GM19099 (cell line): ENCODE results near the gene OR11G2.

Experiments
- POLR2A ChIP-seq: IDR thresholded peaks from 3 replicates; pipeline ENCODE4 v1.6.1; 2011; ENCODE audit warnings: low read depth; ENCODE audit not compliant: insufficient read length; ENCODE audit errors: extremely low read depth

The OR11G2 gene, protein sequence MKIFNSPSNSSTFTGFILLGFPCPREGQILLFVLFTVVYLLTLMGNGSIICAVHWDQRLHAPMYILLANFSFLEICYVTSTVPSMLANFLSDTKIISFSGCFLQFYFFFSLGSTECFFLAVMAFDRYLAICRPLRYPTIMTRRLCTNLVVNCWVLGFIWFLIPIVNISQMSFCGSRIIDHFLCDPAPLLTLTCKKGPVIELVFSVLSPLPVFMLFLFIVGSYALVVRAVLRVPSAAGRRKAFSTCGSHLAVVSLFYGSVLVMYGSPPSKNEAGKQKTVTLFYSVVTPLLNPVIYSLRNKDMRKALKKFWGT

DNA sequence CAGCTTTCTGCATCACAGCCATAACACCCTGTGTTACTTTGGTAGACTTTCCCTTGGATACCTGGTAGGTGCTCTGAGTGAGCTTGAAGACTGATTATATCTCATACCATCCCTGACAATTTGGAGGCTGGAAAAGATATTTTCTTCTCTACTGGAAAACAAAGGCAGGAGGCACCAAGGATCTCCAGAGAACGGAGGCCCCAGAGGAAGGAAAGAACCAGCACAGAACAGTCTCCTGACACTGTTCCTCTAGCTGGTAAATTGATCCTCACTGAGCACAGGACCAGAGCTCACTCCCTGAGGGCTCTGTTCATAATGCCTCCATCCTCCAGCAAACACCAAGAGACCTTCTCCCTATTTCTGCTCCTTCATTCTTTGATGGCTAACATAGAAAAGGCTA is at the start of gene OR11G2:
TSS of gene OR11G2 (plus strand) at position 301 of the 400 bp plus-strand sequence. CDS start 6,542 bp downstream, outside the sequence.
- no peak for TF ChIP-seq POLR2A

DNA sequence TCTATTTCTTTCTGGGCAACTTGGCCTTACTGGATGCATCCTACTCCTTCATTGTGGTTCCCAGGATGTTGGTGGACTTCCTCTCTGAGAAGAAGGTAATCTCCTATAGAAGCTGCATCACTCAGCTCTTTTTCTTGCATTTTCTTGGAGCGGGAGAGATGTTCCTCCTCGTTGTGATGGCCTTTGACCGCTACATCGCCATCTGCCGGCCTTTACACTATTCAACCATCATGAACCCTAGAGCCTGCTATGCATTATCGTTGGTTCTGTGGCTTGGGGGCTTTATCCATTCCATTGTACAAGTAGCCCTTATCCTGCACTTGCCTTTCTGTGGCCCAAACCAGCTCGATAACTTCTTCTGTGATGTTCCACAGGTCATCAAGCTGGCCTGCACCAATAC is 46.8 kb upstream of the OR11G2 start:
- no peak for TF ChIP-seq POLR2A

DNA sequence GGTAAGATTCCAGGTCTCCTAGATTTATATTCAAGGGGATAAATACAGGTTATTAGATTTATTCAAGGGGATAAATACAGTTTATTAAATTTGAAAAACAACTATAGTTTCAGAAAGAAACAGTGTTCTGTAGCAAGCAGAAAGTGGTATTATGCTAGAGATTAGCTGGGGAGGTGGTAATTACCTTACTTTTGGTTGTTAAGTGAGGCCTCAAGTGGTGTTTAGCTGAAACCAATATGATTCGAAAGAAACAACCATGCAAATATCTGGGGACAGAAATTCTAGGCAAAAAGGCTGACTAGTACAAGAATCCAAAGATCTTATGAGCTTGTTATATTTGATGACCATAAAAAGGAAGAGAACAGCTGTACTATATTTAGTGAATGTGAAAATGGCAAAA is 45.9 kb upstream of the OR11G2 start:
- TF ChIP-seq POLR2A = no peak

DNA sequence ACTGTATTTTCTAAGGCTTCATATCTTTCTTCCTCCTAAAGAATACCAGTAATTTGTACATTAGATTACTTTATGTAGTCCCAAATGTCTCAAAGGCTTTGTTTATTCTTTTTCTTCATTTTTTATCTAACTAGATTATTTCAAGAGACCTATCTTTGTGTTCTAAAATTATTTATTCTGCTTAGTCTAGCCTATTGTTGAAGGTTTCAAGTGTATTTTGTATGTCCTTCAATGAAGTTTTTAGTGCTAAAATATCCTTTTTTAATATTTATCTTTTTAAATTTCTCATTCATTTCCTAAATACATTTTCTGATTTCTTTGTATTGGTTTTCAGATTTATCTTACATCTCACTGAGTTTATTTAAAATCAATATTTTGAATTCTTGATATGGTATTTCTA is 26.2 kb upstream of the OR11G2 start:
- TF ChIP-seq POLR2A = no peak

DNA sequence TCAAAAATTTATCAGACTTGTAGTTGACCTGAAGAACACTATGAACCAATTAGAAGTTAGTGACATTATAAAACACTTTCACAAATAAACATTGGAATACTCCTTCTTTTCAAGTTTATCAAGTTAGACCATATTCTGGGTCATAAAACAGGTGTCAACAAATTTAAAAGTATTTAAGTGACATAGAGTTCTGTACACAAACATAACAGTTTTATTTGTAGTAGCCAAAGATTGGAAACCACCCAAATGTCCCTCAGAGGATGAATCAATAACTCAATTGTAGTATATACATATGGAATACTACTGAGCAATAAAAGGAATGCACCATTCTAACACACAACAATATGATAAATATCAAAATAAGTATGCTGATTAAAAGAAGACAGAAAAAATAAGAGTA is 23.6 kb upstream of the OR11G2 start:
- no peak for TF ChIP-seq POLR2A

DNA sequence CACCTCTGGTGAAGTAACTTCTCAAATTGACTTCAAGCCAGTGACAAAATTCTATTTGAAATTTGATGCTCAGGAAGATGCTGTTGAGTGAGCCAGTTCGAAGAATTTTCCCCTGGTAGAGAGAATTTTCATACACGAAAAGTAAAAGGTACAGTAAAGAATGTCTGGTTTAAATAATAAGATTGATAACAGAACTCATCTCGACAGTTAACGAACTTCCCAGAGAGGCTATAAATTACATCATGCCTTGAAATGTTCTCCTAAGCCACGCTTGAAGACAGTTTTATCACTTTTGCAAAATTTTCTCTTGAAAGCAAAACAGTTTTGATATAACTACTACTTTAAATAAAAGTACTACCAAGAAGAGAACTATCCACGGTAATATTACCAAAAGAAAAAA is 14.4 kb upstream of the OR11G2 start:
- TF ChIP-seq POLR2A = no peak

DNA sequence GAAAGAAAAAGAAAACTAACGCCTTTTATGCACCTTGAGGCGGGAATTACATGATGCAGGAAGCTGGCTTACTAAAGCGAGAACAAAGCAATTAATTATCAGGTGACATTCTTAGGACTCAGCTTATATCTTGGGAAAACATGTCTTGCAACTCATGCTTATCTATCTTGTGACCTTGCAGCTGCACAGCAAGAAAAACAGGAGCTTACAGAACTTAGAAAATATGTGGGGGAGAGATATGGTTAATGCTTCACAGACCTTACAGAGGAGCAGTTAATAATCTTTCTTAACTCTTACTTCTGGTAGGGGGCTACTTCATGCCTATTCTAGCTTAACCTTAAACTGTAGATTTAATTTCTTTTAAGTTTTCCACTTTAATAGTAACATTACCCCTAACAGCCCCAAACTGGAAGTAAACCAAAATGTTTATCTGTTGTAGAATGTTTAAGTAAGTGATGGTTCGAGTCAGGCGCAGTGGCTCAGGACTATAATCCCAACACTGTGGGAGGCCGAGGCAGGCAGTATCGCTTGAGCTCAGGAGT is 13.2 kb upstream of the OR11G2 start:
- no peak for TF ChIP-seq POLR2A

DNA sequence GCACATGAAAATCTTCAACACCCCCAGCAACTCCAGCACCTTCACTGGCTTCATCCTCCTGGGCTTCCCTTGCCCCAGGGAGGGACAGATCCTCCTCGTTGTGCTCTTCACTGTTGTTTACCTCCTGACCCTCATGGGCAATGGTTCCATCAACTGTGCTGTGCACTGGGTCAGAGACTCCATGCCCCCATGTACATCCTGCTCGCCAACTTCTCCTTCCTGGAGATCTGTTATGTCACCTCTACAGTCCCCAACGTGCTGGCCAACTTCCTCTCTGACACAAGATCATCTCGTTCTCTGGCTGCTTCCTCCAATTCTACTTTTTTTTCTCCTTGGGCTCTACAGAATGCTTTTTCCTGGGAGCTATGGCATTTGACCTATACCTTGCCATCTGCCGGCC is 11.5 kb upstream of the OR11G2 start:
- TF ChIP-seq POLR2A = no peak

DNA sequence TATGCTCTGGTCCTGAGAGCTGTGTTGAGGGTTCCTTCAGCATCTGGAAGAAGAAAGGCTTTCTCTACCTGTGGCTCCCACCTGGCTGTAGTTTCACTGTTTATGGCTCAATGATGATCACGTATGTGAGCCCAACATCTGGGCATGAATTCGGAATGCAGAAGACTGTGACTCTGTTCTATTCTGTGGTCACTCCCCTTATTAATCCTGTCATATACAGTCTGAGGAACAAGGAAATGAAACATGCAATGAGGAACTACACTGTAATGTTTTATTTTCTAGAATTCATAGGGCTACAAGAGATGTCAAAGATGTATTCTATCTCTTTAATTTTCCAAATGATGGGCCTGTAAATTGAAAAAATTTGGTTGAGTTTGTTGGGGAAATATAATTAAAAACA is 10.8 kb upstream of the OR11G2 start:
- TF ChIP-seq POLR2A = no peak

DNA sequence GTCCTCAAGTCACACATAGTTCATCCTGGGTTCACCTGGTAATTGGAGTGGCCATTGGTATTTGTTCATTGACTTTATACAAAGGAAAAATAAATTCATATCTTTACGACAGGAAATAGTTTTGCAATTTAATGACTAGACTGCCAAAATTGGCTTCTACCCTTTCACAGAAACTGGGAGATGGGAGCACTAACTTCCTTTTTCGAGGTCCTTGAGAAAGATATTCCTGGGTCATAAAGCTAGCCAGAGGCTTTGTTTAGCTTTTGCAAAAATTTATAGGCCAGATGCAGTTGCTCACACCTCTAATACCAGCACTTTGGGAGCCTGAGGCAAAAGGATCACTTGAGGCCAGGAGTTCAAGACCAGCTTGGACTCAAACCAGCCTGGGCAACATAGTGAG is 10.2 kb upstream of the OR11G2 start:
- no peak for TF ChIP-seq POLR2A

DNA sequence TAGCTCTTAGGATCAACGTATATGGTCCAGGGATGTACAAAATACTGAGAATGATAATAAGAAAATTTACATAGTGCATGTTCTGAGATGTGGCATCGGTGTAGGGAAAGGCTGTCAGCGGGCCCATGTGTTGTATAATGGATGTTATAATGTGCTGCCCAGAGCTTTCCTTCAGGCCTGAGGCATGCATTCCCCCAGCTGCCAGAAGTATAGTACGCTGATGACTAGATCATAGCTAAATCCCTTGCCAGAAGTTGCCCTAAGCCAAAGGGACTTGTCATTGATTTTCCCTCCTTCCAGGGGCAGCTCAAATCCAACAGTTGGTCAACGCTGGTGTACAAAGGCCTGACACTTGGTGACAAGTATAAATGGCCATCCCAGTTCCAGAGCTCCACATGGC is 6.5 kb upstream of the OR11G2 start:
- no peak for TF ChIP-seq POLR2A

DNA sequence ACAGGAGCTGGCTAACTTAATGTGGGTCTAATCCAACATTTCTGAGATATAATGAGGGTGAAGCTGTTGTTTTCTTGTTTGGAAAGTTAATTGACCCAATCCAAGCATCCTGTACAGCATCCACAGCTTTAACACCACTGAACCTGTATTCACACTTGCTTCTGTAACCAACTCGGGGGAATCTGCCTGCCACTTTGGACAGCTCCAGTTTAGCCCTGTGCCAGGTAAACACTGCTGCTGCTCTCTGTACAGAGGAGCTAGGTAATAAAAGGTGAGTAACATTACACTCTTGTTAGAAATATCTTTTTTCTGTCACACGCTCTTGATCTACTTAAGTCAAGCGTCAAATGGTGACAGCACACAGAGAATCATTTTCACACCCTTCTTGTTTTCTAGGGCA is 700 bp downstream of the OR11G2 start:
- TF ChIP-seq POLR2A = no peak

DNA sequence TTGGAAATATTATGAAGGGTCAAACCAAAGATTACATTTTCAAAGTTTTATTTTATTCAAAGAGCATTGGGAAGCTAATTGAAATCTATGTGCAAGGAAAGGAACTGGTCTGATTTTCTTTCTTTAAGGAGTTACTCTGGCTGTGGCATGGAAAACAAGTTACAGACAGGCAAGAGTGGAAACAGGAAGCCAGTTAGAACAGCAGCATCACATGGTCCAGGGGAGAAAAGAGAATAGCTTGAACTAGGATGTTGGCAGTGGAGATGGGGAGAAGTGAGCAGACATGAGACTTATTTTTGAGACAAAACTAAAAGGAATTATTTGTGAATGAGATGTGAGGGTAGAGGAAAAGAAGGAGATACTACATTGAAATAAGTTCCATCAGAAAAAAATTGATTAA is 3.4 kb downstream of the OR11G2 start:
- TF ChIP-seq POLR2A = no peak

DNA sequence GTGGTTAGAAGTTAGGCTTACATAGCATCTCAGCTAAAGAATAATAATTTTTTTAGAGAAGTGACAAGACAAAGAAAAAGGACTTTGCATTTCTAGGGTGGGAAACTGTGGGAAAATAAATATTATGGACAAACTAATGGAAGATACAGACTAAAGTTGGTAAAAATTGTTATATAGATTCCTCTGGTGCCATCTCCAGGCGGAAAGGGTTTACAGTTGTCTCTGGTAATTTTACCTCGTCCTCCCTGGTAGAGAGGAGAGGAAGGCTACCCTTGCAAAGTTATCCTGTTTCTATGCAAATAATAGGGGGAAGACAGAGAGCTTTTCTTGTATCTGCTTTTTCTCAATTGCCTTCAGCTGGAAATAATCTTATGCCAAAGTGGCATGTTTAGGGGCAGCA is 5.2 kb downstream of the OR11G2 start:
- no peak for TF ChIP-seq POLR2A

DNA sequence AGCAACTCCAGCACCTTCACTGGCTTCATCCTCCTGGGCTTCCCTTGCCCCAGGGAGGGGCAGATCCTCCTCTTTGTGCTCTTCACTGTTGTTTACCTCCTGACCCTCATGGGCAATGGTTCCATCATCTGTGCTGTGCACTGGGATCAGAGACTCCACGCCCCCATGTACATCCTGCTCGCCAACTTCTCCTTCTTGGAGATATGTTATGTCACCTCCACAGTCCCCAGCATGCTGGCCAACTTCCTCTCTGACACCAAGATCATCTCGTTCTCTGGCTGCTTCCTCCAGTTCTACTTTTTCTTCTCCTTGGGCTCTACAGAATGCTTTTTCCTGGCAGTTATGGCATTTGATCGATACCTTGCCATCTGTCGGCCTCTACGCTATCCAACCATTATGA is 6.8 kb downstream of the OR11G2 start:
- TF ChIP-seq POLR2A = no peak

DNA sequence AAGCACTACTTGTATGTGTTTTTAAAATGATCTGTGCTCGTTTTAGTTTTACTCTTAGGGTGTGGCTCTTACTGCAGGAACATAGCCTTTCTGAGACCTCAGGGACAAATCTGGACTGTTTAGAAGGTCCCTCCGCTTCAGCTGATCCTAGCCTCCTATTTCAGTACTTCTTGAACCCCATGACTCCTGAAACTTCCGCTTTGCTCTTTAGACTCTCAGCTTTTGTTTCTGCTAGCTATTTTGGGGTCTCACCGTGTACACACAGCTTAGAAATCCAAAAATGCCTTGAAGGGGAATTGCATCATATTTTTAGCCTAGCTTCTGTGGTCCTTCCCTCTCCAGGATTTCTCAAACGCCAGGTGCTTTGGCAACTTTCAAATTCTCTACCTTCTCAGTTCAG is 8.3 kb downstream of the OR11G2 start:
- no peak for TF ChIP-seq POLR2A

DNA sequence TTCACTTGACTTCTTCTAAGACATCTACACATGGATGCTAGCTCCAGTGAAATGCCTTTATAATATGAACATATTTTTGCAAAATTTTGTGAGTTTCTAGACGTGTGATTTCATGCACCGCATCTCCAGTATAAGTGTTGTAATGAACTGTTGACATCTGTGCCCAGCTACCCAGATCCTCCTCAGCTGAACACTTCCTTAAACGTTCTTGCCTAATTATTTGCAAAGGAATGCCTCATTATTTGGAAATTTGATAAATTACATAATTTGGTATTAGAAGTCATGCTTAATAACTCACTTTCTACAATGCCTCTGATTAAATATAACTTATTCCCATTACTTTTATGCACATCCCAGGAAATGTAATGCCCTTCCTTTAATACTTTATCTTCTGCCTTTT is 14.0 kb downstream of the OR11G2 start:
- TF ChIP-seq POLR2A = no peak
